Measurements from ENCODE around the gene PFKFB4. TPM values are rescaled to one million over a fixed set of nuclear protein-coding genes. Genes with fewer than 3 reads are reported as not detected.

PFKFB4 gene
- total RNA-seq, 1 experiment from 2014 or later, result 12.3 TPM

DNA sequence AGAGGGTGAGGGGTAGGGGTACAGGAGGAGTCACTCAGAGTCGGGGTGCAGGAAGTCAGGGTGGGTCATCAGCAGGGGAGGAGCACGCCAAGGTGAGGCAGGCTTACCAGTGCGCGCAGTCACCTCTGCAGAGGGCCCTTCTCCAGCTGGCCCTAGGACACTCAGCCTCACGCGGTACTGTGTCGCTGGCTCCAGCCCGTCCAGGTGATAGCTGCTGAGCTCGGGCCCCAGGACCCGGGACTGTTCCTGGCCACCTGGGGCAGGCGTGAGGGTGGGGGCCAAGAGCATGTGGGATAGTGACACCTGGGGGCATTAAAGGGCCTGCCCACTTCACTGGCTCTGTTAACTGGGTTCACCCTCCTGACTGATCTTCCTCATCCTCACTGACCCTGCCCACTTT is 31.1 kb upstream of the PFKFB4 start:
- H3K36me3 Mint-ChIP-seq (ENCODE audit: insufficient read depth in 1 of 3, low read depth in 3 of 3), result peaks cover 0 to 8% (median 0%) of the 10 kb centered on the region in 3 experiments; a peak in 4 of 7 replicates
- Histone ChIP-seq H3K27me3 (ENCODE audit: insufficient read depth, low read length) (no peaks in the 10 kb centered on the region), H3K9ac (ENCODE audit: extremely low read depth, insufficient read length, low read length) (no peak overlapping the region), H3K9me3 (ENCODE audit: control insufficient read depth, low read depth, low read length) (no peaks in the 10 kb centered on the region), H4K20me1 (ENCODE audit: control insufficient read depth, insufficient read depth, insufficient read length) (no peaks in the 10 kb centered on the region), H2AK5ac (ENCODE audit: insufficient read length, low read length) (no peak overlapping the region), H2BK12ac (ENCODE audit: insufficient read length, low read depth, low read length) (no peak overlapping the region), H4K91ac (ENCODE audit: insufficient read length, low read depth, low read length) (no peak overlapping the region), H3K79me1 (ENCODE audit: insufficient read depth, low read depth, low read length, poor library complexity, severe bottlenecking) (no peaks in the 10 kb centered on the region), H3K79me2 (ENCODE audit: insufficient read depth, low read length) (no peaks in the 10 kb centered on the region), H3T11ph (ENCODE audit: low read length) (no peak overlapping the region), H4K8ac (replicated peaks; ENCODE audit: insufficient read length, low read depth, low read length) (no peak overlapping the region), H3K14ac (ENCODE audit: insufficient read depth, low read length) (no peak overlapping the region), H3K56ac (ENCODE audit: insufficient read length, low read depth, low read length) (no peak overlapping the region), H3K4me2 (ENCODE audit: insufficient read depth, insufficient read length, low read length) (no peak overlapping the region), H3K4ac (ENCODE audit: low read depth, low read length) (no peak overlapping the region), H3K27ac (ENCODE audit: insufficient read length, low read depth, low read length) (no peak overlapping the region), H2BK15ac (ENCODE audit: low read depth, low read length) (no peak overlapping the region), H3K23me2 (ENCODE audit: insufficient read length, low read depth, low read length, poor library complexity, severe bottlenecking) (no peaks in the 10 kb centered on the region), H3K23ac (ENCODE audit: insufficient read length, low read depth, low read length) (no peak overlapping the region), H4K5ac (ENCODE audit: insufficient read length, low read depth, low read length) (no peak overlapping the region), H3K18ac (ENCODE audit: insufficient read length, low read depth, low read length) (no peak overlapping the region), H2BK120ac (ENCODE audit: low read depth, low read length, poor library complexity, severe bottlenecking) (no peak overlapping the region), H2AFZ (ENCODE audit: low read length) (no peak overlapping the region), H3K4me1 (ENCODE audit: insufficient read depth, low read length) (no peaks in the 10 kb centered on the region), H2BK5ac (ENCODE audit: insufficient read length, low read length) (no peak overlapping the region), H2BK20ac (ENCODE audit: low read depth, low read length, poor library complexity, severe bottlenecking) (no peak overlapping the region)
- peaks cover 5 to 11% of the 10 kb centered on the region in 2 experiments; a peak in 2 of 4 replicates for H3K4me1 Mint-ChIP-seq
- TF ChIP-seq, protein P1, sequence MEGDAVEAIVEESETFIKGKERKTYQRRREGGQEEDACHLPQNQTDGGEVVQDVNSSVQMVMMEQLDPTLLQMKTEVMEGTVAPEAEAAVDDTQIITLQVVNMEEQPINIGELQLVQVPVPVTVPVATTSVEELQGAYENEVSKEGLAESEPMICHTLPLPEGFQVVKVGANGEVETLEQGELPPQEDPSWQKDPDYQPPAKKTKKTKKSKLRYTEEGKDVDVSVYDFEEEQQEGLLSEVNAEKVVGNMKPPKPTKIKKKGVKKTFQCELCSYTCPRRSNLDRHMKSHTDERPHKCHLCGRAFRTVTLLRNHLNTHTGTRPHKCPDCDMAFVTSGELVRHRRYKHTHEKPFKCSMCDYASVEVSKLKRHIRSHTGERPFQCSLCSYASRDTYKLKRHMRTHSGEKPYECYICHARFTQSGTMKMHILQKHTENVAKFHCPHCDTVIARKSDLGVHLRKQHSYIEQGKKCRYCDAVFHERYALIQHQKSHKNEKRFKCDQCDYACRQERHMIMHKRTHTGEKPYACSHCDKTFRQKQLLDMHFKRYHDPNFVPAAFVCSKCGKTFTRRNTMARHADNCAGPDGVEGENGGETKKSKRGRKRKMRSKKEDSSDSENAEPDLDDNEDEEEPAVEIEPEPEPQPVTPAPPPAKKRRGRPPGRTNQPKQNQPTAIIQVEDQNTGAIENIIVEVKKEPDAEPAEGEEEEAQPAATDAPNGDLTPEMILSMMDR (conservative IDR thresholded peaks at IDR 0.05), result no peak
- H3K9me3 Mint-ChIP-seq, result no peaks in the 10 kb centered on the region
- H3K4me3 Mint-ChIP-seq, result no peak overlapping the region
- no peak for DNase-seq
- WGBS (ENCODE audit: extremely low coverage, insufficient read length, low lambda C conversion rate), result no CpG with 5 or more reads among the region's 11 CpGs
- peaks cover under 1% of the 10 kb centered on the region; the same call in 1 of the 2 replicates for H3K27me3 Mint-ChIP-seq (ENCODE audit: low read depth)
- 0 out of 7 replicates have a peak overlapping the region, but pooled peaks of 1 of the 3 experiments have one; percentile 49 for H3K27ac Mint-ChIP-seq
